ENCODE data around the gene UAP1L1. TPM values are rescaled to one million over a fixed set of nuclear protein-coding genes. Genes with fewer than 3 reads are reported as not detected.

Gene UAP1L1
- total and polyA plus RNA-seq, 3 donors from 2014 or later: 6.9 to 10.1 (median 7.2) TPM

GRCh38 chr9:137114220-137114612, 36.9 kb downstream of the UAP1L1 start:
- 1% methylated on average over 28 of the region's 45 CpGs; no CpG with 5 or more reads in 1 of the 2 donors for WGBS, 2 donors
- DNase-seq: no peak

GRCh38 chr9:137114613-137115393, 37.5 kb downstream of the UAP1L1 start, which contains the start of gene DPP7:
DPP7 (minus strand) TSS chr9:137114733; CDS start chr9:137114713, 20 bp downstream.
- Histone ChIP-seq H3K4me3 (peak within 1 kb of the TSS; percentile 76 to 78), H3K27ac (peak within 1 kb of the TSS; percentile 39 to 71), H3K36me3 (ENCODE audit: low read depth, missing control alignments) (no peaks in the 10 kb centered on the region), H3K4me1 (peaks cover 22% of the 10 kb centered on the region), H3K27me3 (no peaks in the 10 kb centered on the region), H3K9me3 (no peaks in the 10 kb centered on the region)
- intact Hi-C loops (cut with DNase I; ENCODE audit: low total_unique reads): loop anchor here (10.0 kb wide), 1 partner anchor 110 kb away; the partner anchor contains the start of genes CYSRT1, RNF208 and RNF224
- WGBS, 2 donors: 0 to 5% methylated on average over 6 to 52 of the region's 70 CpGs
- peak; percentile 80 for DNase-seq
- TF ChIP-seq POLR2A (IDR thresholded peaks at IDR 0.05): no peak
- peak in 1 of 3 experiments; percentile 8 for TF ChIP-seq CTCF (IDR thresholded peaks at IDR 0.05)

More at GRCh38 chr9:137114220-137114612, 36.9 kb downstream of the UAP1L1 start:
- Histone ChIP-seq H3K27ac (peak overlapping the region in 1 of 2 donors; percentile 71), H3K27me3 (no peaks in the 10 kb centered on the region), H3K4me3 (peak overlapping the region; percentile 76 to 78), H3K4me1 (peaks cover 22% of the 10 kb centered on the region), H3K9me3 (no peaks in the 10 kb centered on the region), H3K36me3 (ENCODE audit: low read depth, missing control alignments) (no peaks in the 10 kb centered on the region)
- TF ChIP-seq CTCF (IDR thresholded peaks at IDR 0.05) (no peak), POLR2A (IDR thresholded peaks at IDR 0.05) (no peak)
- intact Hi-C loops (cut with DNase I; ENCODE audit: low total_unique reads): loop anchor here (10.0 kb wide), 1 partner anchor 111 kb away; the partner anchor contains the start of genes CYSRT1, RNF208 and RNF224

GRCh38 chr9:137115394-137116026, 38.2 kb downstream of the UAP1L1 start:
- H3K4me3 ChIP-seq: peak overlapping the region in 1 of 2 donors; percentile 76
- H3K27me3 ChIP-seq: no peaks in the 10 kb centered on the region
- no peak for TF ChIP-seq POLR2A (IDR thresholded peaks at IDR 0.05)
- no peak for TF ChIP-seq CTCF (IDR thresholded peaks at IDR 0.05)
- peak overlapping the region; percentile 39 to 71 for H3K27ac ChIP-seq
- 51 to 79% methylated on average over 3 to 21 of the region's 21 CpGs for WGBS, 2 donors
- intact Hi-C loops (cut with DNase I; ENCODE audit: low total_unique reads): loop anchor here (10.0 kb wide), 1 partner anchor 109 kb away; the partner anchor contains the start of genes CYSRT1, RNF208 and RNF224
- no peaks in the 10 kb centered on the region for H3K9me3 ChIP-seq
- no peak for DNase-seq
- peaks cover 22% of the 10 kb centered on the region for H3K4me1 ChIP-seq
- H3K36me3 ChIP-seq (ENCODE audit: low read depth, missing control alignments): no peaks in the 10 kb centered on the region

- 45 to 52% methylated on average over 2 to 6 of the region's 6 CpGs for WGBS, 2 donors
- no peak for DNase-seq
These were observed 38.8 kb downstream of the UAP1L1 start for GRCh38 chr9:137116027-137116507.

More at GRCh38 chr9:137116027-137116507, 38.8 kb downstream of the UAP1L1 start:
- TF ChIP-seq POLR2A (IDR thresholded peaks at IDR 0.05): no peak
- no peak for TF ChIP-seq CTCF (IDR thresholded peaks at IDR 0.05)
- Histone ChIP-seq H3K27ac (peak overlapping the region; percentile 32 to 39), H3K4me3 (no peak overlapping the region), H3K9me3 (no peaks in the 10 kb centered on the region), H3K4me1 (peaks cover 22% of the 10 kb centered on the region), H3K27me3 (no peaks in the 10 kb centered on the region), H3K36me3 (ENCODE audit: low read depth, missing control alignments) (no peaks in the 10 kb centered on the region)
- intact Hi-C loops (cut with DNase I; ENCODE audit: low total_unique reads): loop anchor here (10.0 kb wide), 1 partner anchor 109 kb away; the partner anchor contains the start of genes CYSRT1, RNF208 and RNF224

All from testis (tissue), 3 donors.